B cell (primary cell): ENCODE data around the gene PPP2R5C. TPM values are rescaled to one million over a fixed set of nuclear protein-coding genes. Genes with fewer than 3 reads are reported as not detected.
A peak's percentile ranks its signal among the peaks of the same experiment; 100 is the strongest.

Source experiments
- ATAC-seq: fragments of 200-7000 bp; cut with Tn5 transposase; one replicate; pipeline ENCODE4 v1.10.0; 2021; ENCODE audit warnings: low read depth, mild to moderate bottlenecking, moderate number of reproducible peaks, moderate library complexity
- CTCF ChIA-PET: fragments of 350-600 bp; sonication (Branson Sonifier 250); formaldehyde crosslinking; loops from one replicate; lab custom pipeline; 2021; ENCODE audit warnings: antibody characterized with exemption, inconsistent platforms; lab: Charles Lee
- POLR2A ChIA-PET: fragments of 350-600 bp; sonication (Branson Sonifier 250); formaldehyde crosslinking; loops from one replicate; lab custom pipeline; 2021; ENCODE audit warnings: antibody characterized with exemption; lab: Charles Lee
- DNase-seq: peaks from one replicate; pipeline ENCODE4 v3.0.0; 2013
- H2AFZ ChIP-seq: 2 replicates; pipeline ENCODE4 v1.6.1; 2012; ENCODE audit warnings: mild to moderate bottlenecking, low read depth, low read length; ENCODE audit not compliant: insufficient read depth, poor library complexity, severe bottlenecking
- H3K27ac ChIP-seq, 2 donors: 1 replicate in 1 of 2; 2 replicates in 1 of 2; pipeline ENCODE4 v1.5.1; 2012 to 2013; ENCODE audit warnings: low read length in 2 of 2, mild to moderate bottlenecking in 2 of 2, moderate library complexity in 1 of 2
- H3K27me3 ChIP-seq, 4 experiments: fragments of 200-600 bp in 1 of 4; sonication (generic) in 1 of 4; replicated peaks in 1 of 4; 1 replicate in 2 of 4; 2 replicates in 2 of 4; pipeline versions ENCODE4 v1.6.1 to v1.7.0; 2013 to 2016; ENCODE audit warnings: low read length in 3 of 4, mild to moderate bottlenecking in 2 of 4, mixed read lengths in 1 of 4, moderate library complexity in 1 of 4; ENCODE audit not compliant: insufficient read depth in 4 of 4, control insufficient read depth in 3 of 4; ENCODE audit errors: control extremely low read depth in 1 of 4
- H3K36me3 ChIP-seq, 2 experiments: replicated peaks in 1 of 2; 1 replicate in 1 of 2; 2 replicates in 1 of 2; pipeline versions ENCODE4 v1.6.1 to v1.7.1; 2013; ENCODE audit warnings: low read length in 1 of 2; ENCODE audit not compliant: insufficient read depth in 2 of 2, control insufficient read depth in 1 of 2; ENCODE audit errors: control extremely low read depth in 1 of 2, extremely low read depth in 1 of 2
- H3K4me1 ChIP-seq, 2 donors: fragments of 200-600 bp in 1 of 2; sonication (generic) in 1 of 2; 1 replicate in 1 of 2; 2 replicates in 1 of 2; pipeline versions ENCODE4 v1.5.1 to v1.6.1; 2013 to 2017; ENCODE audit warnings: low read length in 2 of 2; ENCODE audit not compliant: control insufficient read depth in 2 of 2, insufficient read depth in 2 of 2
- H3K4me2 ChIP-seq: replicated peaks from 2 replicates; pipeline ENCODE3; 2012; ENCODE audit warnings: mild to moderate bottlenecking, low read depth, low read length; ENCODE audit not compliant: poor library complexity, severe bottlenecking
- H3K4me3 ChIP-seq, 5 experiments: fragments of 200-600 bp in 1 of 5; sonication (generic) in 1 of 5; 1 replicate in 3 of 5; 2 replicates in 2 of 5; pipeline versions ENCODE4 v1.5.1 to v1.7.0; 2011 to 2016; ENCODE audit warnings: low read length in 4 of 5, mild to moderate bottlenecking in 4 of 5, low read depth in 2 of 5, control low read depth in 1 of 5, moderate library complexity in 1 of 5; ENCODE audit not compliant: insufficient read depth in 1 of 5; ENCODE audit errors: control extremely low read depth in 1 of 5, extremely low read depth in 1 of 5
- H3K79me2 ChIP-seq: fragments of 200-600 bp; sonication (generic); one replicate; pipeline ENCODE4 v1.6.0; 2016; ENCODE audit warnings: low read length; ENCODE audit not compliant: control insufficient read depth, insufficient read depth
- H3K9ac ChIP-seq: fragments of 200-600 bp; sonication (generic); 2 replicates; pipeline ENCODE4 v1.6.1; 2017; ENCODE audit warnings: mild to moderate bottlenecking, low read length, moderate library complexity
- H3K9me3 ChIP-seq, 3 donors: one replicate each; pipeline versions ENCODE4 v1.6.1 to v1.7.1; 2013; ENCODE audit warnings: low read length in 2 of 3; ENCODE audit not compliant: control insufficient read depth in 2 of 3, insufficient read depth in 1 of 3; ENCODE audit errors: control extremely low read depth in 1 of 3
- H4K20me1 ChIP-seq: 2 replicates; pipeline ENCODE4 v1.6.0; 2012; ENCODE audit warnings: mild to moderate bottlenecking, low read length; ENCODE audit not compliant: insufficient read depth, control insufficient read depth, poor library complexity, severe bottlenecking
- H3K27ac Mint-ChIP-seq: one replicate; pipeline ENCODE4 v1.8.0; 2021; ENCODE audit warnings: mixed read lengths
- H3K27me3 Mint-ChIP-seq: one replicate; pipeline ENCODE4 v1.8.0; 2021; ENCODE audit warnings: mixed read lengths
- H3K4me1 Mint-ChIP-seq: one replicate; pipeline ENCODE4 v1.8.0; 2021; ENCODE audit warnings: mixed read lengths
- H3K4me3 Mint-ChIP-seq: one replicate; pipeline ENCODE4 v1.8.0; 2021; ENCODE audit warnings: mixed read lengths
- H3K9me3 Mint-ChIP-seq: one replicate; pipeline ENCODE4 v1.8.0; 2022; ENCODE audit warnings: mixed read lengths; ENCODE audit not compliant: insufficient read depth
- EZH2 ChIP-seq: IDR thresholded peaks from 2 replicates; pipeline ENCODE4 v1.6.1; 2012; ENCODE audit warnings: borderline replicate concordance, low read depth, mild to moderate bottlenecking, moderate library complexity, low read length; ENCODE audit not compliant: insufficient read depth, poor library complexity, severe bottlenecking
- WGBS: methylation state at CpG from one replicate; pipeline ENCODE4 v1.1.5; 2013; ENCODE audit warnings: missing lambda C conversion rate; ENCODE audit not compliant: insufficient coverage; 5-methylcytosine and 5-hydroxymethylcytosine counted together
- intact Hi-C: fragments of 100-400 bp; cut with micrococcal nuclease; formaldehyde crosslinking; loops from one replicate; pipeline ENCODE4 v1.10.0; 2022
- polyA plus RNA-seq: library from polyadenylated mRNA; depleted of rRNA; stranded (reverse); fragments of >200 nt; gene quantifications from 2 replicates; pipeline ENCODE4 v1.2.3, GENCODE V29; 2012
- total RNA-seq, 2 donors: library from RNA; stranded (reverse); fragments of 120-200 nt in 1 of 2; gene quantifications; 1 replicate in 1 of 2; 2 replicates in 1 of 2; pipeline versions ENCODE4 v1.2.3 to v1.2.4, GENCODE V29; 2013 to 2022
- TF ChIP-seq, protein P1 (sequence below): fragments of 200-600 bp; IDR thresholded peaks from one replicate; pipeline ENCODE4 v1.8.0; 2022; ENCODE audit warnings: antibody characterized with exemption, mild to moderate bottlenecking

The PPP2R5C gene
- total and polyA plus RNA-seq, 2 donors (not counting 1 experiment from before 2014, with no cell fraction given): 91.7 to 330 TPM

DNA sequence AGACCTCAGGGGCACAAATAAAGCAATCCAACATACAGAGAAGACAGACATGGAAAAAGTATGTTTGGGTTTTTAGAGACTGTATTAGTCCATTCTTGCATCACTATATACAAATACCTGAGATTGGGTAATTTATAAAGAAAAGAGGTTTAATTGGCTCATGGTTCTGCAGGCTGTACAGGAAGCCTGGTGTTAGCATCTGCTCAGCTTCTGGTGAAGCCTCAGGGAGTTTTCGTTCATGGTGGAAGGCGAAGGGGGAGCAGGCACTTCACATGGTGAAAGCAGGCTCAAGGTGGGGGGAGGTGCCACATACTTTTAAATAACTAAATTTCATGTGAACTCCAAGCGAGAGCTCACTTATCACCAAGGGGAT, 3.7 kb upstream of the PPP2R5C start:
- H3K27me3 ChIP-seq: peaks cover 0 to 16% (median 5%) of the 10 kb centered on the region in 4 experiments
- peaks cover 0 to 6% (median 0%) of the 10 kb centered on the region in 3 donors for H3K9me3 ChIP-seq
- no peak overlapping the region for H3K9ac ChIP-seq
- no peaks in the 10 kb centered on the region for H4K20me1 ChIP-seq
- H3K27me3 Mint-ChIP-seq: peaks cover 25% of the 10 kb centered on the region
- no peaks in the 10 kb centered on the region for H3K36me3 ChIP-seq
- H2AFZ ChIP-seq: no peak overlapping the region
- H3K4me3 Mint-ChIP-seq: no peak overlapping the region
- intact Hi-C loops: no loop called here
- no peak overlapping the region for H3K4me3 ChIP-seq
- ATAC-seq: no peak
- DNase-seq: no peak
- CTCF ChIA-PET: interaction anchor here (1.0 to 3.2 kb wide), 2 partner anchors 13 to 51 kb away, joined by 3 to 14 read pairs; no protein-coding TSS in a partner anchor
- POLR2A ChIA-PET: interaction anchor here (0.7 kb wide), 1 partner anchor 202 kb away, joined by 3 read pairs; no protein-coding TSS in a partner anchor
- H3K4me2 ChIP-seq: no peak overlapping the region
- H3K79me2 ChIP-seq: no peaks in the 10 kb centered on the region
- WGBS: no CpG with 5 or more reads among the region's 3 CpGs
- TF ChIP-seq, protein P1, sequence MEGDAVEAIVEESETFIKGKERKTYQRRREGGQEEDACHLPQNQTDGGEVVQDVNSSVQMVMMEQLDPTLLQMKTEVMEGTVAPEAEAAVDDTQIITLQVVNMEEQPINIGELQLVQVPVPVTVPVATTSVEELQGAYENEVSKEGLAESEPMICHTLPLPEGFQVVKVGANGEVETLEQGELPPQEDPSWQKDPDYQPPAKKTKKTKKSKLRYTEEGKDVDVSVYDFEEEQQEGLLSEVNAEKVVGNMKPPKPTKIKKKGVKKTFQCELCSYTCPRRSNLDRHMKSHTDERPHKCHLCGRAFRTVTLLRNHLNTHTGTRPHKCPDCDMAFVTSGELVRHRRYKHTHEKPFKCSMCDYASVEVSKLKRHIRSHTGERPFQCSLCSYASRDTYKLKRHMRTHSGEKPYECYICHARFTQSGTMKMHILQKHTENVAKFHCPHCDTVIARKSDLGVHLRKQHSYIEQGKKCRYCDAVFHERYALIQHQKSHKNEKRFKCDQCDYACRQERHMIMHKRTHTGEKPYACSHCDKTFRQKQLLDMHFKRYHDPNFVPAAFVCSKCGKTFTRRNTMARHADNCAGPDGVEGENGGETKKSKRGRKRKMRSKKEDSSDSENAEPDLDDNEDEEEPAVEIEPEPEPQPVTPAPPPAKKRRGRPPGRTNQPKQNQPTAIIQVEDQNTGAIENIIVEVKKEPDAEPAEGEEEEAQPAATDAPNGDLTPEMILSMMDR: no peak
- TF ChIP-seq EZH2: no peak
- no peak overlapping the region for H3K27ac Mint-ChIP-seq
- peaks cover 6% of the 10 kb centered on the region for H3K4me1 Mint-ChIP-seq
- H3K4me1 ChIP-seq: peaks cover 11 to 12% of the 10 kb centered on the region in 2 donors
- no peak overlapping the region for H3K27ac ChIP-seq
- peaks cover 6% of the 10 kb centered on the region for H3K9me3 Mint-ChIP-seq

DNA sequence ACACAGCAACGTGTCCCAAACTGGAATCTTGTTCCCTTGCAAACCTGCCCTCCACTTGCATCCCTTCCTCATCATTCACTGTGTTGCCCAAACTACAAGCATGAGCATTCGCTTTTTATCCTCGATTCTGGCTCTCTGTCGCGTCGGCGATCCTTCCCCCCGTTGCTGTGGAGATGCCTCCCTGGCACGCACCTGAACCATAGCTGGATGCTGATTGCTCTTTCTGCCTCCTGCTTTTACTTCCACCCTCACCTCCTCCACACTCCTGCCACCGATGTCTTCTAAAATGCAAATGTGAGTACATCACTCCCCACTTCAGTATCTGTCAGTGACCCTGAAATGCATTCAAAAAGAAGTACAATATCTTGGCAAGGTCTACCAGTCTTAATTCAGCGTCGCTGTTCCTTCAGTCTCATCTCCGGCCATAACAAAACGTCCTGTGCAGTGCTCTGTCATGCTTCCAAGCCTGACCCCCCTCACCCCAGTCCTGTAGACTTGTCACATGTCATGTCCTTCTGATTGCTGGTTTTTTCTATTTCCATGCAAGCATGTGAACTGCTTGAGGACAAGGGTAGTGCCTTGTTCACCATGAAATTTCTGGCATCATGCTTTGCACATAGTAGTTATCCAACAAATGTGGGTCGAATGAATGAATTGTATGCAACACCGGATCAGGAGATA, 2.5 kb upstream of the PPP2R5C start:
- CTCF ChIA-PET: interaction anchor here (3.2 kb wide), 1 partner anchor 52 kb away, joined by 14 read pairs; no protein-coding TSS in a partner anchor
- Histone ChIP-seq H3K9me3 (peaks cover 0 to 1% (median 0%) of the 10 kb centered on the region in 3 donors), H2AFZ (no peak overlapping the region), H3K36me3 (no peaks in the 10 kb centered on the region), H3K9ac (no peak overlapping the region), H3K4me3 (no peak overlapping the region), H3K27ac (no peak overlapping the region), H4K20me1 (no peaks in the 10 kb centered on the region), H3K27me3 (peaks cover 0 to 9% (median 3%) of the 10 kb centered on the region in 4 experiments), H3K4me2 (no peak overlapping the region), H3K79me2 (no peaks in the 10 kb centered on the region), H3K4me1 (peaks cover 11 to 12% of the 10 kb centered on the region in 2 donors)
- 85% methylated on average over 14 of the region's 16 CpGs for WGBS
- DNase-seq: no peak
- peak overlapping the region; percentile 1 for H3K4me3 Mint-ChIP-seq
- no peak overlapping the region for H3K27ac Mint-ChIP-seq
- H3K4me1 Mint-ChIP-seq: peaks cover 12% of the 10 kb centered on the region
- peaks cover 17% of the 10 kb centered on the region for H3K27me3 Mint-ChIP-seq
- no peak for ATAC-seq
- no peaks in the 10 kb centered on the region for H3K9me3 Mint-ChIP-seq
- TF ChIP-seq EZH2: no peak
- TF ChIP-seq, protein P1: no peak
- intact Hi-C loops: no loop called here
- POLR2A ChIA-PET: interaction anchor here (2.0 kb wide), 1 partner anchor 189 kb away, joined by 21 read pairs; no protein-coding TSS in a partner anchor
